ENCODE measurements around the gene ABLIM1. TPM values are rescaled to one million over a fixed set of nuclear protein-coding genes. Genes with fewer than 3 reads are reported as not detected.

The ABLIM1 gene
- total and polyA plus RNA-seq, 2 donors (not counting 1 experiment from before 2014, with no cell fraction given), result 5.3 to 13.6 TPM

DNA sequence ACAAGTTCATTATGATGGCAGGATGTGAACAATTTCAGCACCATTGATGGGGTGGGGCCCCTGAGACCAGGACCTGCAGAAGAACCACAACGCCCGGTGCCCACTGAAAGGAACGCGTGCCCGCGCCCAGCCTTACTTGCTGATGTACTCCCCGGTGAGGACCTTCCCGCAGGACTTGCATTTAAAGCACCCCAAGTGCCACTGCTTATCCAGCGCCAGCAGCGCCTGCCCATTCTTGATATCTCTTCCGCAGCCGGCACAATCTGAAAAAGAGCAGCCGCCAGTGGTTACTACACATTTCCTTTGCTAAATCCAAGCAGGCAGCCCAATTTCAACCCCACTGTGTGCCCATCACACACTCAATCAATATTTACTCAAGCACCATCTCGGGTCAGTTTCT, 110.6 kb downstream of the ABLIM1 start:
- Histone ChIP-seq H3K79me2 (ENCODE audit: control insufficient read depth, insufficient read depth, low read length) (no peaks in the 10 kb centered on the region), H3K9ac (ENCODE audit: insufficient read depth, low read length) (no peak overlapping the region), H3K4me3 (replicated peaks in 1 of 4; ENCODE audit: control extremely low read depth in 1 of 4, insufficient read depth in 1 of 4, low read depth in 3 of 4, low read length in 4 of 4) (no peak overlapping the region), H3K27me3 (ENCODE audit: control insufficient read depth, insufficient read depth, low read length) (peaks cover 2% of the 10 kb centered on the region), H3K36me3 (ENCODE audit: control insufficient read depth, insufficient read depth, low read length) (no peaks in the 10 kb centered on the region), H3K4me1 (ENCODE audit: control insufficient read depth, extremely low read depth, insufficient read depth, low read length) (peaks cover 4% of the 10 kb centered on the region), H3K27ac (ENCODE audit: insufficient read depth, low read length) (no peak overlapping the region), H3K9me3 (ENCODE audit: control insufficient read depth, insufficient read depth, low read depth, low read length) (no peaks in the 10 kb centered on the region), H2AFZ (ENCODE audit: low read length) (no peak overlapping the region), H4K20me1 (ENCODE audit: control insufficient read depth, extremely low read depth, insufficient read depth, low read length) (no peaks in the 10 kb centered on the region), H3K4me2 (ENCODE audit: extremely low read depth, insufficient read depth, low read length) (no peak overlapping the region)
- no peak for TF ChIP-seq EZH2 (IDR thresholded peaks at IDR 0.05; ENCODE audit: low read length, missing control alignments)
- DNase-seq (ENCODE audit: low read depth in 2 of 2), result no peak

DNA sequence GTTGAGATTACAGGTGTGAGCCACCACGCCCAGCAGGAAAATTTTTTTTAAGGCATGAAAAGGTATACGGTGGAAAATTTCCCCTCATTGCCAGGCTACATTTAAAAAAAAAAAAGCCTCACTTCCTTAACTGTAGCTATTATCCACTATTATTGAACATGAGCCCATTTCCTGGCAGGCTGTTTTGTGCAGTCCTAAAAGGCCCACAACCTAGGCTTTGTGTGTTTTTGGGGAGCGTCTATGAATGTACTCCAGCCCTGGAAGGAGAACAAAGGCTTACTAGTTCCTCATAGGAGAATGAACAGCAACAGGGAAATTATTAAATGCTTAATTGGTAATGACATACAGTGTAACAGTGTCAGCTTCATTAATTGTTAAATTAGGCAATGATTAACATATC, 111.0 kb downstream of the ABLIM1 start:
- no peak overlapping the region for H2AFZ ChIP-seq (ENCODE audit: low read length)
- H3K4me1 ChIP-seq (ENCODE audit: control insufficient read depth, extremely low read depth, insufficient read depth, low read length), result peaks cover 4% of the 10 kb centered on the region
- no peak for TF ChIP-seq EZH2 (IDR thresholded peaks at IDR 0.05; ENCODE audit: low read length, missing control alignments)
- TF ChIP-seq, protein P1, sequence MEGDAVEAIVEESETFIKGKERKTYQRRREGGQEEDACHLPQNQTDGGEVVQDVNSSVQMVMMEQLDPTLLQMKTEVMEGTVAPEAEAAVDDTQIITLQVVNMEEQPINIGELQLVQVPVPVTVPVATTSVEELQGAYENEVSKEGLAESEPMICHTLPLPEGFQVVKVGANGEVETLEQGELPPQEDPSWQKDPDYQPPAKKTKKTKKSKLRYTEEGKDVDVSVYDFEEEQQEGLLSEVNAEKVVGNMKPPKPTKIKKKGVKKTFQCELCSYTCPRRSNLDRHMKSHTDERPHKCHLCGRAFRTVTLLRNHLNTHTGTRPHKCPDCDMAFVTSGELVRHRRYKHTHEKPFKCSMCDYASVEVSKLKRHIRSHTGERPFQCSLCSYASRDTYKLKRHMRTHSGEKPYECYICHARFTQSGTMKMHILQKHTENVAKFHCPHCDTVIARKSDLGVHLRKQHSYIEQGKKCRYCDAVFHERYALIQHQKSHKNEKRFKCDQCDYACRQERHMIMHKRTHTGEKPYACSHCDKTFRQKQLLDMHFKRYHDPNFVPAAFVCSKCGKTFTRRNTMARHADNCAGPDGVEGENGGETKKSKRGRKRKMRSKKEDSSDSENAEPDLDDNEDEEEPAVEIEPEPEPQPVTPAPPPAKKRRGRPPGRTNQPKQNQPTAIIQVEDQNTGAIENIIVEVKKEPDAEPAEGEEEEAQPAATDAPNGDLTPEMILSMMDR (conservative IDR thresholded peaks at IDR 0.05 in 1 of 2, IDR thresholded peaks at IDR 0.05 in 1 of 2; ENCODE audit: low read depth in 1 of 2, low read length in 2 of 2), result no peak
- no peaks in the 10 kb centered on the region for H3K9me3 ChIP-seq (ENCODE audit: control insufficient read depth, insufficient read depth, low read depth, low read length)
- no peaks in the 10 kb centered on the region for H3K36me3 ChIP-seq (ENCODE audit: control insufficient read depth, insufficient read depth, low read length)
- H3K4me2 ChIP-seq (ENCODE audit: extremely low read depth, insufficient read depth, low read length), result no peak overlapping the region
- no peak overlapping the region for H3K9ac ChIP-seq (ENCODE audit: insufficient read depth, low read length)
- no peaks in the 10 kb centered on the region for H3K79me2 ChIP-seq (ENCODE audit: control insufficient read depth, insufficient read depth, low read length)
- DNase-seq (ENCODE audit: low read depth in 2 of 2), result no peak
- H4K20me1 ChIP-seq (ENCODE audit: control insufficient read depth, extremely low read depth, insufficient read depth, low read length), result no peaks in the 10 kb centered on the region
- H3K4me3 ChIP-seq (replicated peaks in 1 of 4; ENCODE audit: control extremely low read depth in 1 of 4, insufficient read depth in 1 of 4, low read depth in 3 of 4, low read length in 4 of 4), result no peak overlapping the region
- H3K27me3 ChIP-seq (ENCODE audit: control insufficient read depth, insufficient read depth, low read length), result peaks cover 2% of the 10 kb centered on the region
- H3K27ac ChIP-seq (ENCODE audit: insufficient read depth, low read length), result no peak overlapping the region

DNA sequence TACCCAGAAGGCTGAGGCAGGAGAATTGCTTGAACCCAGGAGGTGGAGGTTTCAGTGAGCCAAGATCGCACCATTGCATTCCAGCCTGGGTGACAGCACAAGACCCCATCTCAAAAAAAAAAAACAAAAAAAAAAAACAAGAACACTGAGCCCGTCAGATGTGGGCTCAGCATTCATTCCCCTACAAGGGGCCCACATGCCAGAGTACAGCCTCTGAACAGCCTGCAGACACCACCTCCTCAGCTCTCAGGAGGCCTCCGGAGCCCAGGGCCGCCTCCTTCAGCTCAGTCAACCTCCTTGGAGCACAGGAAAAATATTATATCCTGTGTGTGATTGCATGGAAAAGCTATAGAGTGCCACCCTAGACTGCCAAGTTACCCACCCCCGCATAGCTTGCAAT, 112.3 kb downstream of the ABLIM1 start:
- Histone ChIP-seq H3K9me3 (ENCODE audit: control insufficient read depth, insufficient read depth, low read depth, low read length) (no peaks in the 10 kb centered on the region), H3K4me2 (ENCODE audit: extremely low read depth, insufficient read depth, low read length) (no peak overlapping the region), H3K27me3 (ENCODE audit: control insufficient read depth, insufficient read depth, low read length) (peaks cover 2% of the 10 kb centered on the region), H4K20me1 (ENCODE audit: control insufficient read depth, extremely low read depth, insufficient read depth, low read length) (no peaks in the 10 kb centered on the region), H3K79me2 (ENCODE audit: control insufficient read depth, insufficient read depth, low read length) (no peaks in the 10 kb centered on the region), H3K9ac (ENCODE audit: insufficient read depth, low read length) (no peak overlapping the region), H3K4me1 (ENCODE audit: control insufficient read depth, extremely low read depth, insufficient read depth, low read length) (peaks cover 5% of the 10 kb centered on the region), H3K27ac (ENCODE audit: insufficient read depth, low read length) (no peak overlapping the region), H2AFZ (ENCODE audit: low read length) (no peak overlapping the region), H3K36me3 (ENCODE audit: control insufficient read depth, insufficient read depth, low read length) (no peaks in the 10 kb centered on the region), H3K4me3 (replicated peaks in 1 of 4; ENCODE audit: control extremely low read depth in 1 of 4, insufficient read depth in 1 of 4, low read depth in 3 of 4, low read length in 4 of 4) (no peak overlapping the region)
- DNase-seq (ENCODE audit: low read depth in 2 of 2), result no peak
- TF ChIP-seq, protein P1 (conservative IDR thresholded peaks at IDR 0.05 in 1 of 2, IDR thresholded peaks at IDR 0.05 in 1 of 2; ENCODE audit: low read depth in 1 of 2, low read length in 2 of 2), result no peak
- TF ChIP-seq EZH2 (IDR thresholded peaks at IDR 0.05; ENCODE audit: low read length, missing control alignments), result no peak

Data from fibroblast of lung (primary cell).